Esophagus muscularis mucosa (tissue), 4 donors: Measurements from ENCODE around the gene ATMIN. TPM values are rescaled to one million over a fixed set of nuclear protein-coding genes. Genes with fewer than 3 reads are reported as not detected.

ENCODE experiments used
- DNase-seq: peaks from one replicate; pipeline ENCODE4 v3.0.0-alpha.2; 2017; ENCODE audit errors: extremely low spot score
- H3K27ac ChIP-seq, 4 donors: fragments of 200-600 bp; sonication (generic); replicated peaks in 1 of 4; 1 replicate in 3 of 4; 2 replicates in 1 of 4; pipeline ENCODE4 v1.5.1; 2016 to 2019; ENCODE audit warnings: mild to moderate bottlenecking in 1 of 4
- H3K27me3 ChIP-seq, 4 donors: fragments of 200-600 bp; sonication (generic); one replicate each; pipeline versions ENCODE4 v1.5.1 to v1.6.0; 2016 to 2019
- H3K36me3 ChIP-seq, 4 donors: fragments of 200-600 bp; sonication (generic); one replicate each; pipeline ENCODE4 v1.5.1; 2016 to 2019
- H3K4me1 ChIP-seq, 4 donors: fragments of 200-600 bp; sonication (generic); one replicate each; pipeline ENCODE4 v1.5.1; 2016 to 2019
- H3K4me3 ChIP-seq, 4 donors: fragments of 200-600 bp; sonication (generic); 1 replicate in 2 of 4; 2 replicates in 2 of 4; pipeline ENCODE4 v1.5.1; 2016 to 2019; ENCODE audit warnings: mild to moderate bottlenecking in 4 of 4, moderate library complexity in 1 of 4
- H3K9me3 ChIP-seq, 4 donors: fragments of 200-600 bp; sonication (generic); 1 replicate in 3 of 4; 2 replicates in 1 of 4; pipeline ENCODE4 v1.5.1; 2016 to 2019
- EP300 ChIP-seq: sonication (generic); formaldehyde crosslinking; IDR thresholded peaks from one replicate; pipeline ENCODE4 v1.6.1; 2017; ENCODE audit warnings: antibody characterized with exemption
- POLR2A ChIP-seq: fragments of 450-650 bp; IDR thresholded peaks from one replicate; pipeline ENCODE4 v1.6.1; 2017; ENCODE audit warnings: antibody characterized with exemption, moderate library complexity, mild to moderate bottlenecking, low read depth
- POLR2AphosphoS5 ChIP-seq, 2 donors: sonication (generic); formaldehyde crosslinking; IDR thresholded peaks; one replicate each; pipeline ENCODE4 v1.6.1; 2017; ENCODE audit warnings: antibody characterized with exemption in 2 of 2
- WGBS: methylation state at CpG from one replicate; pipeline ENCODE4 v1.1.5; 2018; 5-methylcytosine and 5-hydroxymethylcytosine counted together
- intact Hi-C: fragments of 100-400 bp; cut with DNase I; formaldehyde crosslinking; loops from one replicate; pipeline ENCODE4 v1.15.1; 2023
- total RNA-seq, 4 donors: library from RNA; depleted of rRNA; stranded (reverse); fragments of >200 nt; gene quantifications; one replicate each; pipeline versions ENCODE4 v1.1.0 to v1.2.1, GENCODE V29; 2016
- TF ChIP-seq, protein P1 (sequence below), 3 experiments: fragments of 200-600 bp in 2 of 3; fragments of 450-650 bp in 1 of 3; sonication (generic) in 2 of 3; IDR thresholded peaks; one replicate each; pipeline ENCODE4 v1.5.1; 2017 to 2019; ENCODE audit warnings: antibody characterized with exemption in 3 of 3, mild to moderate bottlenecking in 2 of 3, moderate library complexity in 1 of 3

The ATMIN gene
- total RNA-seq, 4 donors from 2014 or later: 26.6 to 34.0 (median 30.4) TPM

DNA sequence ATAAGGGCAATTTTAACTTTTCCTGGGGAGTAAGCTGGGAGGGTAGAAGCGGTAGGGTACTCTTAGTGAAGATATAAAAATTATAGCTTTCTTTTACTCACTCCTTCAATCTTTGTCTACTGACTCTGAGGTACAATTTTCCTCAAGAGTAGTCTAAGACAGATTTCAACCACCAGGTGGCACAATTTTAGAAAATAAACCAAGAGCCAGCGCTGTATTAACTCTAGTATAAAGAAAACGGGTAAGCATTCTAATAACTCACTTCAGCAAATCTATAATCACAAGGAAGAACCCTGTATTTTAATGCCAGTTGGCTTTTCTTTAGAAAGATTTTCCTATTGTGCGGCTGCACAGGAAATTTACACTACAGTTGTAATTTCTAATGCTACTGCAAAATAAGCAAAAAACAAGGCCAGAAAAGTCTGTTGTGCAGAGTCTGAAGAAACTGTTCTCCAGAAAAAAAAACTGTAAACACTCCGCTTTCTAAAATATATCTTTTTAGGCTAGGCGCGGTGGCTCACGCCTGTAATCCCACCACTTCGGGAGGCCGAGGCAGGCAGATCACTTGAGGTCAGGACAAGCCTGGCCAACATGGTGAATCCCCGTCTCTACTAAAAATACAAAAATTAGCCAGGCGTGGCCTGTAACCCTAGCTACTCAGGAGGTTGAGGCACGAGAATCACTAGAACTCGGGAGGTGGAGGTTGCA lies 30.8 kb upstream of the ATMIN start:
- Histone ChIP-seq H3K36me3 (no peaks in the 10 kb centered on the region), H3K27me3 (no peaks in the 10 kb centered on the region), H3K9me3 (no peaks in the 10 kb centered on the region), H3K4me1 (peaks cover 25 to 39% (median 34%) of the 10 kb centered on the region in 4 donors), H3K4me3 (peak overlapping the region; percentile 31 to 100 (median 85)), H3K27ac (peak overlapping the region; percentile 28 to 54 (median 36))
- no peak for DNase-seq
- TF ChIP-seq, protein P1, sequence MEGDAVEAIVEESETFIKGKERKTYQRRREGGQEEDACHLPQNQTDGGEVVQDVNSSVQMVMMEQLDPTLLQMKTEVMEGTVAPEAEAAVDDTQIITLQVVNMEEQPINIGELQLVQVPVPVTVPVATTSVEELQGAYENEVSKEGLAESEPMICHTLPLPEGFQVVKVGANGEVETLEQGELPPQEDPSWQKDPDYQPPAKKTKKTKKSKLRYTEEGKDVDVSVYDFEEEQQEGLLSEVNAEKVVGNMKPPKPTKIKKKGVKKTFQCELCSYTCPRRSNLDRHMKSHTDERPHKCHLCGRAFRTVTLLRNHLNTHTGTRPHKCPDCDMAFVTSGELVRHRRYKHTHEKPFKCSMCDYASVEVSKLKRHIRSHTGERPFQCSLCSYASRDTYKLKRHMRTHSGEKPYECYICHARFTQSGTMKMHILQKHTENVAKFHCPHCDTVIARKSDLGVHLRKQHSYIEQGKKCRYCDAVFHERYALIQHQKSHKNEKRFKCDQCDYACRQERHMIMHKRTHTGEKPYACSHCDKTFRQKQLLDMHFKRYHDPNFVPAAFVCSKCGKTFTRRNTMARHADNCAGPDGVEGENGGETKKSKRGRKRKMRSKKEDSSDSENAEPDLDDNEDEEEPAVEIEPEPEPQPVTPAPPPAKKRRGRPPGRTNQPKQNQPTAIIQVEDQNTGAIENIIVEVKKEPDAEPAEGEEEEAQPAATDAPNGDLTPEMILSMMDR (IDR thresholded peaks at IDR 0.05): peak; percentile 63 to 76 (median 64)
- TF ChIP-seq EP300: no peak
- intact Hi-C loops: loop anchor here (10.0 kb wide), 1 partner anchor 70 kb away; the partner anchor contains the start of gene C16orf46
- 56% methylated on average over 14 of the region's 14 CpGs for WGBS

DNA sequence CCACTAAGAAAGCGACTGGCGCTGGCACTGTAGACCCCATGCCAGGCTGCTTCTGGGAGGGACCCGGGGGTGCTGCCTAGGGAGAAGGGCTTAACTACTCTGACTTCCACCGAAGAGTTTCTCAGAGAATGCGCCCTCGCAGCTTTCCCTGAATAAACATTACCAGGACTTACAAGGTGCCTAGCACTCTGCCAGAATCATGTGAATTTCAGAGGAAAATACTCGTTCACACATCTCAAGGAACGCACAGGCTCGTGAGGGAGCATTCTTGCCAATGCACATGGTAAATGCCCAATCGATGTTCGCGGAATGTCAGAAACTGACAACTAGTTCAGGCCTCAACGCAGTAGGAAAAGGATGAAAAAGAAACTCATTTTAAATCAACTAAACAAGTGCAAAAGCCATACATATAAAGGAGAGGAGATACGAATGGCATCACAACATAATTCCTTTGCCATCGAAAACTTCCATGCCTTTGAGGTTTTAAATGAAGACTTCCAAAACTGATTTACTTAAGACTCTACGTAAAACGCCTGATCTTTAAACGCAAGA lies 30.0 kb upstream of the ATMIN start:
- H3K9me3 ChIP-seq: no peaks in the 10 kb centered on the region
- peak overlapping the region; percentile 70 to 100 (median 85) for H3K4me3 ChIP-seq
- DNase-seq: no peak
- no peak for TF ChIP-seq POLR2AphosphoS5 (IDR thresholded peaks at IDR 0.05)
- TF ChIP-seq, protein P1 (IDR thresholded peaks at IDR 0.05): no peak
- no peak for TF ChIP-seq POLR2A
- TF ChIP-seq EP300: no peak
- no peaks in the 10 kb centered on the region for H3K36me3 ChIP-seq
- no peaks in the 10 kb centered on the region for H3K27me3 ChIP-seq
- 25% methylated on average over 17 of the region's 18 CpGs for WGBS
- peak overlapping the region; percentile 95 to 100 (median 98) for H3K27ac ChIP-seq
- H3K4me1 ChIP-seq: peaks cover 25 to 39% (median 34%) of the 10 kb centered on the region in 4 donors
- intact Hi-C loops: loop anchor here (10.0 kb wide), 1 partner anchor 69 kb away; the partner anchor contains the start of gene C16orf46

DNA sequence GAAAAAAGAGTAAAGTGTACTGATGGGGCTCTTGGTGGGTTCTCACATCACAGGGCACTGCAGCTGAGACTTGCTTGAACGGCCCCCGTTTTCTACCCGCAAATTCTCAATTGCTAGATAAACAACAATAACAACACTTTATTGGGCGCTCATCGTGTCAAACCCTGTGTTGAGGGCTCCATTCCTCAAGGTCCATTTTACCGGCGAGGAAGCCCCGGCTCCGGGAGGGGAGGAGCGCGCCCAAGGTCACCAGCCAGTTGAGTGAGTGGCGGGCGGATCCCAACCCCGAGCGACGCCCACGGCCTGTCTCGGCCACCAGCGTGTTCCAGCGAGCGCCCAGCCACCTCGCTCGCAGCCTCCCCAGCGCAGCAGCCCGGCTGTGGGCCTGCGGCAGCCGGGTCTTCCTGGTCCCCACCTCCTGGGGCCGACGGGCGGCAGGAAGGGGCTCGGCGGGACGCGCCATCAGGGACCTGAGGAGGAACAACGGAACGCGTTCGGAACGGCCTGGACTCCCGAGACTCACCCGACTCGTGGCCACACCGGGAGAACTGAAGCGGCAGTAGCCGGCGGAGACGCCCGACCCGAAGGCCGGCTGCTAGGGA lies 29.3 kb upstream of the ATMIN start:
- Histone ChIP-seq H3K4me1 (peaks cover 25 to 39% (median 34%) of the 10 kb centered on the region in 4 donors), H3K4me3 (peak overlapping the region; percentile 70 to 100 (median 85)), H3K36me3 (no peaks in the 10 kb centered on the region), H3K9me3 (no peaks in the 10 kb centered on the region), H3K27me3 (no peaks in the 10 kb centered on the region), H3K27ac (peak overlapping the region; percentile 95 to 100 (median 98))
- intact Hi-C loops: loop anchor here (10.0 kb wide), 1 partner anchor 68 kb away; the partner anchor contains the start of gene C16orf46
- 1% methylated on average over 22 of the region's 50 CpGs for WGBS
- peak; percentile 94 for DNase-seq
- TF ChIP-seq POLR2AphosphoS5 (IDR thresholded peaks at IDR 0.05): no peak

DNA sequence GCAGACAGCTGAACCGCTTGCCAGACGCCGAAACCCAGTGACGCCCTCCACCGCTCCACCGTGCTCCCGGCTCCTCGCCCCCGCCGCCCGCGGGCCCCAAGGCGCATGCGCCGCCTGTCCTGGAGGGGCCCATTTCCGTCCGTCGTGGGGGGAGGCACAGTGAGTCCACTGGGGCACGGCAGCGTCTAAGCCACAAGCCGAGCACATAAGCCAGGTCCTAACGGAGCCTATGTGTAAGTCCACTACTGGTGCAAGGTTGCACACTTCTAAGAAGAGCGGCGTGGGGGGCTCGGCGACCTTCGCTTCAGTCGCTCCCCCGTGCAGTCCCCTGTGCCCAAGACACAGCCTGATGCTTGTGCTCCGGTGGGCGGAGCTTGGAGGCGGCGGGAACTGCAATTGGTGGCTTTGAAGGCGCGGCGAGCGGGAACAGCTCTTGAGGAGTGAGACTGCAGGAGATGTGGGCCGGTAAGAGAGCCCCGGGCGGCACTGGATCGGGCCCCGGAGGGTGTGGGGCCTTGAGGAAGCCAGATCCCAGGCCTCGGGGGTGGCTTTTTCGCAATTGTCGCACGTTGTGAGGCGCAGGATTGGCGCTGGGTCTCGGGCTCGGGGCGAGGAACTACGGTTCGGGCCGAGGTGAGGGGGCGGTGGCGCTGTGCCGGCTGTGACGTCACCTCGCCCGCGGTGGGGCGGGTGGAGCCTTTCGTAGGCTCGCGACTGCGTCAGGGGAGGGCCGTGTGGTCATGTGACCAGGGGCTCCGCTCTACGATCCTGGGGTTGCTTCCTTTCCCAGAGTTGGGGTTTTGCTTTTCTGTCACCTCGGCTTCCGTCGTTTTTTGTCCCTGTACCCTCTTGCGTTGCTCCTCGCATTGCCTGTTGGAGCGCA lies 28.6 kb upstream of the ATMIN start, which contains the start of the genes CENPN and CMC2:
Gene CENPN (plus strand): TSS at position 402 of the 883 bp plus-strand sequence. CDS start 4,726 bp downstream, outside the sequence.
Gene CMC2 (minus strand): TSS at position 73 of the 883 bp plus-strand sequence. CDS start 9,491 bp downstream, outside the sequence.
- Histone ChIP-seq H3K27ac (peak within 1 kb of the TSS; percentile 95 to 100 (median 98)), H3K4me3 (peak within 1 kb of the TSS; percentile 70 to 100 (median 85)), H3K36me3 (no peaks in the 10 kb centered on the region), H3K9me3 (no peaks in the 10 kb centered on the region), H3K27me3 (no peaks in the 10 kb centered on the region), H3K4me1 (peaks cover 25 to 39% (median 34%) of the 10 kb centered on the region in 4 donors)
- WGBS: under 1% methylated on average over 31 of the region's 75 CpGs
- peak; percentile 100 for DNase-seq
- TF ChIP-seq POLR2AphosphoS5 (IDR thresholded peaks at IDR 0.05) (peak; percentile 92 to 96), EP300 (no peak), POLR2A (peak; percentile 76)
- TF ChIP-seq, protein P1 (IDR thresholded peaks at IDR 0.05): peak in 1 of 3 experiments; percentile 26
- intact Hi-C loops: loop anchor here (10.0 kb wide), 1 partner anchor 68 kb away; the partner anchor contains the start of gene C16orf46
